Keratinocyte (primary cell): ENCODE results near the gene GUK1.

Experiments
- EZH2 ChIP-seq: IDR thresholded peaks from one replicate; pipeline ENCODE4 v1.6.1; 2012; ENCODE audit warnings: inconsistent platforms, mild to moderate bottlenecking, low read length, moderate library complexity
- TF ChIP-seq, protein P1 (sequence below), 3 experiments: IDR thresholded peaks in 1 of 3; conservative IDR thresholded peaks in 1 of 3; optimal IDR thresholded peaks in 1 of 3; 2 replicates in 2 of 3; 3 replicates in 1 of 3; pipeline versions ENCODE3 to v1.5.1; 2011; ENCODE audit warnings: low read length in 3 of 3, mild to moderate bottlenecking in 3 of 3, moderate library complexity in 2 of 3, control low read depth in 1 of 3, inconsistent platforms in 1 of 3; ENCODE audit not compliant: insufficient read depth in 2 of 3; ENCODE audit errors: extremely low read depth in 1 of 3

DNA sequence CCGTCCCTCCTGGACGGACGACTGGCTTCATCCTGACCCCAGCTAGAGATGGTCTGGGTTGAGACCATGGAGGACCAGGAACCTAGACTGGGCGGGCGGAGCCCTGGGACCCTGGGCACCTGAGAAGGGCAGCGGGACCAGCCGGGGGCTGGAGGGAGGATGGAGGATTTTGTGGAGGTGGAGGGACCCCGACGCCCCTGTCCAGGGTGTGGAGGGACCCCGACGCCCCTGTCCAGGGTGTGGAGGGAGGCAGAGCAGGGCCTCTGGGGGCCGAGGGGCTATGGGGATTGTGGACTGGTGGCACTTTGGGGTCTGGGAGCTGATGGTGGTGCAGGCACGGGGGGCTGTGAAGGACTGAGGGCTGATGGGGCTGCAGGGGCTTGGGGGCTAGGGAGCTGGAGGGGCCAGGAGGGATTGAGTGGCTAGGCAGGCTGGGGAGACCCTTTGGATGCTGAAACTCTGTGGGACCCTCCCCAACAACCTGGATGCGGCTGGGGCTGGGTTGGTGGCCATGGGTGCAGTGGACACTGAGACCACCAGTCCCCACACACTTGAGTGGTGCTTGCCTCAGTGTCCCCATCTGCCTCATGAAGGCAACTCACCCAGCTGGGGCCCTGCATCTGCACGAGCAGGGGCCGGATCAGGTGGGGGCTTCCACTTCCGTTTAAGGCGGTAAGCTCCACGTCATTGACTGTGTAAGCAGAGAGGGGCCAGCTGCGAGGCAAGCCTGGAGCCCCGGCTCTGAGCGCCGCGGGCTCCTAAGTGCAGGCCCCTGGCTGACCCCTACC is 17.1 kb downstream of the GUK1 start:
- TF ChIP-seq, protein P1, sequence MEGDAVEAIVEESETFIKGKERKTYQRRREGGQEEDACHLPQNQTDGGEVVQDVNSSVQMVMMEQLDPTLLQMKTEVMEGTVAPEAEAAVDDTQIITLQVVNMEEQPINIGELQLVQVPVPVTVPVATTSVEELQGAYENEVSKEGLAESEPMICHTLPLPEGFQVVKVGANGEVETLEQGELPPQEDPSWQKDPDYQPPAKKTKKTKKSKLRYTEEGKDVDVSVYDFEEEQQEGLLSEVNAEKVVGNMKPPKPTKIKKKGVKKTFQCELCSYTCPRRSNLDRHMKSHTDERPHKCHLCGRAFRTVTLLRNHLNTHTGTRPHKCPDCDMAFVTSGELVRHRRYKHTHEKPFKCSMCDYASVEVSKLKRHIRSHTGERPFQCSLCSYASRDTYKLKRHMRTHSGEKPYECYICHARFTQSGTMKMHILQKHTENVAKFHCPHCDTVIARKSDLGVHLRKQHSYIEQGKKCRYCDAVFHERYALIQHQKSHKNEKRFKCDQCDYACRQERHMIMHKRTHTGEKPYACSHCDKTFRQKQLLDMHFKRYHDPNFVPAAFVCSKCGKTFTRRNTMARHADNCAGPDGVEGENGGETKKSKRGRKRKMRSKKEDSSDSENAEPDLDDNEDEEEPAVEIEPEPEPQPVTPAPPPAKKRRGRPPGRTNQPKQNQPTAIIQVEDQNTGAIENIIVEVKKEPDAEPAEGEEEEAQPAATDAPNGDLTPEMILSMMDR (optimal IDR thresholded peaks at IDR 0.05 in 1 of 3, IDR thresholded peaks at IDR 0.05 in 1 of 3, conservative IDR thresholded peaks at IDR 0.05 in 1 of 3; ENCODE audit: extremely low read depth in 1 of 3, insufficient read depth in 2 of 3, low read length in 3 of 3): no peak
- no peak for TF ChIP-seq EZH2
